Stimulated activated CD4-positive, alpha-beta T cell treated with anti-CD3 and anti-CD28 coated beads, Interleukin-1b, Interleukin-23, amount 100 ng/mL, for 4 hours (primary cell): ENCODE measurements around the gene SH3RF3.
"Not testable (repeated sequence)": the region's sequence is repeated elsewhere in the genome, so short reads cannot be mapped to it uniquely, and the experiment has no call there.

ENCODE experiments used
- DNase-seq, 2 donors: peaks; one replicate each; pipeline ENCODE4 v3.0.0-alpha.2; 2020; ENCODE audit warnings: low read depth in 2 of 2

Gene SH3RF3

GRCh38 chr2:109523536-109524361, 394.7 kb downstream of the SH3RF3 start:
- no peak for DNase-seq

GRCh38 chr2:109525836-109526235, 396.8 kb downstream of the SH3RF3 start:
- DNase-seq: no peak

GRCh38 chr2:109526442-109526970, 397.5 kb downstream of the SH3RF3 start:
- no peak for DNase-seq

- no peak for DNase-seq
Observed at GRCh38 chr2:109527079-109527478, 398.1 kb downstream of the SH3RF3 start.

- no peak for DNase-seq
Observed at GRCh38 chr2:109527846-109528705, 399.1 kb downstream of the SH3RF3 start.

- DNase-seq: no peak
Observed at GRCh38 chr2:109528811-109529501, 400.0 kb downstream of the SH3RF3 start.

GRCh38 chr2:109529532-109530449, 400.8 kb downstream of the SH3RF3 start:
- no peak for DNase-seq

GRCh38 chr2:109530712-109531111, 401.7 kb downstream of the SH3RF3 start:
- DNase-seq: no peak

- DNase-seq: no peak
Observed at GRCh38 chr2:109531221-109531620, 402.2 kb downstream of the SH3RF3 start.

- DNase-seq: no peak
Observed at GRCh38 chr2:109531896-109532727, 403.1 kb downstream of the SH3RF3 start.

- DNase-seq: no peak
Observed at GRCh38 chr2:109532728-109533076, 403.7 kb downstream of the SH3RF3 start.

GRCh38 chr2:109533823-109534222, 404.8 kb downstream of the SH3RF3 start:
- DNase-seq: no peak

GRCh38 chr2:109535217-109535946, 406.4 kb downstream of the SH3RF3 start:
- no peak for DNase-seq

- DNase-seq: not testable (repeated sequence)
Observed at GRCh38 chr2:109536556-109536955, 407.6 kb downstream of the SH3RF3 start.

GRCh38 chr2:109537565-109538222, 408.7 kb downstream of the SH3RF3 start:
- no peak for DNase-seq

GRCh38 chr2:109538546-109538945, 409.5 kb downstream of the SH3RF3 start:
- DNase-seq: no peak

GRCh38 chr2:109542384-109542783, 413.4 kb downstream of the SH3RF3 start:
- no peak for DNase-seq

GRCh38 chr2:109545828-109546713, 417.1 kb downstream of the SH3RF3 start:
- peak; percentile 40 to 51 for DNase-seq
